Measurements from ENCODE around the gene PRSS56.

The PRSS56 gene

DNA sequence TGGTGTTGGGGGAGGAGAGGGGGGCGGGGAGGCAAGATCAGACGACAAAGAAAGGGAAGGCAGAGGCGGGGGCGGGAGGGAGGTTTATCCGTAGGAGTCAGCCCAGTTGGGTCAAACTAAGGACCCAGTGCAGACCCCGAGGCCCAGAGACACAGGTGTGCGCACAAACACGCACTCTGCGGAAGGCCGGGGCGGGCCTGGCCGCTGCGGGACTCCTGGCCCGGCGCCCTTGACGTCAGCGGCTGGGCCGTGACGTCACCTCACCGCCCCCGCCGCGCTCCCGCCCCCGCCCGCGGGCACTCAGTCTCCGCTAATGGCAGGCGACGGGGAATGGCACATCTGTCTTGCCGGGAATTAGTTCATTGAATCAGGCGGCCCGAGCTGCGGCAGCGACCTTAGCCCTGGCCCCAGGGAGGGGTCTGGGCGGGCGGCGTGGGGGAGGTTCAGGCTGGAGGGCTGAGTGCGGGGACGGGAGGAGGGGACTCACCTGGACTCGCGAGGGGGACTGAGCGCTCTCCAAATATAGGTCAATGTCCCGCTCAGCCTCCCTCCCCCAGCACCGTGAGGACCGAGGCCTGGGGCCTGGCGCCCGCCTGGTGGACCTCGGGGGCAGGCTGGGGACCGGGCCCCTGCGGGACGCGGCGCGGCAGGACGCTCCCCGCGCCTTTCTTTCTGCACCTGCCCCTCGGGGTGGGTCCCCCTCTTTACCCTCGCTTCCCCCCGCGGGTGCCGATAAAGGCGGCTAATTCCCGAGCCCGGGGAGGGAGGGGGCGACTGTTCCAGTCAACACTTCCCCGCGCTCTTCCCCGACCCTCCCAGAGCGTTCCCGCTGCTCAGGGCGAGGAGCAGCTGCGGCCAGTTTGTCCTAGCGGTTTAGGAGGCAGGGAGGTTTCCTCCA, 17.0 kb upstream of the PRSS56 start:
- H3K27ac ChIP-seq (ENCODE audit: low read depth, low read length), result no peak overlapping the region
- peaks cover 0 to 13% (median 12%) of the 10 kb centered on the region in 5 donors for H3K4me1 ChIP-seq (ENCODE audit: control insufficient read depth in 5 of 5, insufficient read depth in 5 of 5, low read length in 5 of 5)
- H3K9me3 ChIP-seq (ENCODE audit: control insufficient read depth in 5 of 5, low read length in 5 of 5), result no peaks in the 10 kb centered on the region
- H3K4me3 ChIP-seq (ENCODE audit: low read depth in 1 of 5, low read length in 5 of 5), result peak overlapping the region in 4 of 5 donors; percentile 11 to 49 (median 43)
- peaks cover 38 to 69% (median 45%) of the 10 kb centered on the region in 5 donors for H3K27me3 ChIP-seq (ENCODE audit: control insufficient read depth in 5 of 5, insufficient read depth in 4 of 5, low read length in 5 of 5)
- H3K9ac ChIP-seq (ENCODE audit: low read length in 5 of 5), result no peak overlapping the region
- no peaks in the 10 kb centered on the region for H3K36me3 ChIP-seq (ENCODE audit: control insufficient read depth in 5 of 5, insufficient read depth in 5 of 5, low read length in 5 of 5)

DNA sequence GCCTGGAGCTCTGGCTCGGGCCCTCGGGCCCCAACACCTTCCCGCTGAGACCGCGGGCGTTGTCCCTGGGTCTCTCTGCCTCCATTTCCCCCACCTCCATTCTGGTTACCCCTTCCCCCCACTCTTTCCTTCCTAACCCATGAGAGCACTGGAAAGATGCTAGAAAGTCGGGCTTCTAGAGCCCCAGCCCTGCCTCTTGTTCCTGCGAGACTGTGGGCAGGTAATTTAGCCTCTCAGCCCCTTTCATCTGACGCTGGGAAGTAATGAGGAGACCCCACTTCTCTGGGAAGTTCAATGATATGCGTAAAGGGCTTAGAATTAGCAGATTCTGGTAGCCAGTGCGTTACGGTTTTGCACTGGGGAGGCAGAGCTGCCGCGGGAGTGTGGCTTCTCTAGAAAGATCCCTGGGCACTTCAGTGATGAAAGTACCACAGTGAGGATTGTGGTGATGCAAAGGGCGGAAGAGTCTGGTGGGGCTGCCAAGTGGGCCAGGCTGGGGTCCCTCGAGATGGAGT, 16.3 kb upstream of the PRSS56 start:
- no peak overlapping the region for H3K27ac ChIP-seq (ENCODE audit: low read depth, low read length)

DNA sequence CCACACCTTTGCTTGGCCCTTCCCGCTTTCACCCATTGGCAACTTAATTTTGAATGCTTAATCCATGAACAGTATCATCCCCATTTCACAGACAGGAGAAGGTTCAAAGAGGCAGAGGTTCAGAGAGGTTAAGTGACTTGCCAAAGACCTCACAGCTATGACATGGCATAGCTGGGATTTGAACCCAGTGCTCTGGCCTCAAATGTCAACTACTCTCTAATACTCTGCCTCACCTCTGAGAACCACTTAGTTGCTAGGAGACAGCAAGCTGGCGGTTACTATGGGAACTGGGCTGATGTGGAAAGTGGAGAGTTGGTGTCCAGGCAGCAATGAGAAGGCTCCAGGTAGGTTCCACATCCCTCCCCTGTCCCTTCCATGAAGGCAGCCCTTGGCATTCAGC, 15.8 kb upstream of the PRSS56 start:
- H3K27me3 ChIP-seq (ENCODE audit: control insufficient read depth in 5 of 5, insufficient read depth in 4 of 5, low read length in 5 of 5), result peaks cover 37 to 67% (median 45%) of the 10 kb centered on the region in 5 donors
- H3K36me3 ChIP-seq (ENCODE audit: control insufficient read depth in 5 of 5, insufficient read depth in 5 of 5, low read length in 5 of 5), result no peaks in the 10 kb centered on the region
- no peak overlapping the region for H3K27ac ChIP-seq (ENCODE audit: low read depth, low read length)
- H3K9me3 ChIP-seq (ENCODE audit: control insufficient read depth in 5 of 5, low read length in 5 of 5), result no peaks in the 10 kb centered on the region
- peaks cover 0 to 13% (median 12%) of the 10 kb centered on the region in 5 donors for H3K4me1 ChIP-seq (ENCODE audit: control insufficient read depth in 5 of 5, insufficient read depth in 5 of 5, low read length in 5 of 5)
- H3K4me3 ChIP-seq (ENCODE audit: low read depth in 1 of 5, low read length in 5 of 5), result no peak overlapping the region
- no peak overlapping the region for H3K9ac ChIP-seq (ENCODE audit: low read length in 5 of 5)

More for the DNA sequence above, 16.3 kb upstream of the PRSS56 start:
- H3K27me3 ChIP-seq (ENCODE audit: control insufficient read depth in 5 of 5, insufficient read depth in 4 of 5, low read length in 5 of 5), result peaks cover 37 to 73% (median 45%) of the 10 kb centered on the region in 5 donors
- no peaks in the 10 kb centered on the region for H3K36me3 ChIP-seq (ENCODE audit: control insufficient read depth in 5 of 5, insufficient read depth in 5 of 5, low read length in 5 of 5)
- peak overlapping the region in 3 of 5 donors; percentile 40 to 49 (median 46) for H3K4me3 ChIP-seq (ENCODE audit: low read depth in 1 of 5, low read length in 5 of 5)
- H3K9ac ChIP-seq (ENCODE audit: low read length in 5 of 5), result no peak overlapping the region
- H3K9me3 ChIP-seq (ENCODE audit: control insufficient read depth in 5 of 5, low read length in 5 of 5), result no peaks in the 10 kb centered on the region
- H3K4me1 ChIP-seq (ENCODE audit: control insufficient read depth in 5 of 5, insufficient read depth in 5 of 5, low read length in 5 of 5), result peaks cover 0 to 13% (median 12%) of the 10 kb centered on the region in 5 donors

DNA sequence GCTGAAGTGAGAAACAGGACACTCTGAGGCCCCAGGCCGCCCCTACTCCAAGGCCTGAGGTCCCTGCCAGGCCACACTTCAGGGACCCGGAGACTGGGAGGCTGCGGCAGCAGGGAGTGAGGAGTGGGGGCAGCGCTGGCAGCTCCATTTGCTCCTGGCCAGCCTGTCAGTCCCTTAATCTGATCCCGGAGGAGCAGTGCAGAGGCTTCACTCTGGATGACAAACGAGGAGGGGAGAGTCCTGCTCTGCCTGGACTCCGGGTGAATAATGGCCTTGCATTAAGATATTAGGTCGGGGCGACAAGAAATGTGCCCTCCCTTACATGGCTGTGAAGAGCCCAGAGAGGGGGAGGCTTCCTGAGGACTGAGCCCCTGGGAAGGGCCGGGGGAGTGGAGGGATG, 14.3 kb upstream of the PRSS56 start:
- peaks cover 36 to 57% (median 37%) of the 10 kb centered on the region in 5 donors for H3K27me3 ChIP-seq (ENCODE audit: control insufficient read depth in 5 of 5, insufficient read depth in 4 of 5, low read length in 5 of 5)
- no peak overlapping the region for H3K9ac ChIP-seq (ENCODE audit: low read length in 5 of 5)
- H3K36me3 ChIP-seq (ENCODE audit: control insufficient read depth in 5 of 5, insufficient read depth in 5 of 5, low read length in 5 of 5), result no peaks in the 10 kb centered on the region

DNA sequence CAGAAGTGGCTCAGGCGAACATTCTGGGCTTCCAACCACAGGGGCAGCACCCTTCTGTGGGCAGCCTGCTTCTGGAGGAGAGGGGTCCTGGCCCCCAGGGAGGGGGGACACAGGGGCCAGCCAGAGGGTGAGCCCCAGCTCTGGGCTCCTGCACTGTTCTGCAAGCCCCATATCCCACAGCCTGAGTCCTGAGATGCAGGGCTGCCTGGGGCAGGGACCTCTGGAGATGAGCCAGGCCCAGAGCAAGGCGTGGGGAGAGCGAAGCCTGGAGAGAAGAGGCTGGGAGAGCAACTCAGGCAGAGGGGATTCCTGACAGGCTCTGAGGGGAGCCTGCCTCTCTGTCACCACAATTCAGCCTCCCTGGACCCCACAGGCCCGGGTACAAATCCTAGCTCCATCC, 13.5 kb upstream of the PRSS56 start:
- no peak overlapping the region for H3K27ac ChIP-seq (ENCODE audit: low read depth, low read length)
- no peak overlapping the region for H3K9ac ChIP-seq (ENCODE audit: low read length in 5 of 5)
- peaks cover 36 to 60% (median 37%) of the 10 kb centered on the region in 5 donors for H3K27me3 ChIP-seq (ENCODE audit: control insufficient read depth in 5 of 5, insufficient read depth in 4 of 5, low read length in 5 of 5)
- no peak overlapping the region for H3K4me3 ChIP-seq (ENCODE audit: low read depth in 1 of 5, low read length in 5 of 5)
- H3K36me3 ChIP-seq (ENCODE audit: control insufficient read depth in 5 of 5, insufficient read depth in 5 of 5, low read length in 5 of 5), result no peaks in the 10 kb centered on the region
- H3K4me1 ChIP-seq (ENCODE audit: control insufficient read depth in 5 of 5, insufficient read depth in 5 of 5, low read length in 5 of 5), result peaks cover 0 to 13% (median 12%) of the 10 kb centered on the region in 5 donors
- H3K9me3 ChIP-seq (ENCODE audit: control insufficient read depth in 5 of 5, low read length in 5 of 5), result no peaks in the 10 kb centered on the region

More for the DNA sequence above, 14.3 kb upstream of the PRSS56 start:
- H3K27ac ChIP-seq (ENCODE audit: low read depth, low read length), result no peak overlapping the region
- H3K4me1 ChIP-seq (ENCODE audit: control insufficient read depth in 5 of 5, insufficient read depth in 5 of 5, low read length in 5 of 5), result peaks cover 0 to 13% (median 12%) of the 10 kb centered on the region in 5 donors
- no peaks in the 10 kb centered on the region for H3K9me3 ChIP-seq (ENCODE audit: control insufficient read depth in 5 of 5, low read length in 5 of 5)
- no peak overlapping the region for H3K4me3 ChIP-seq (ENCODE audit: low read depth in 1 of 5, low read length in 5 of 5)

DNA sequence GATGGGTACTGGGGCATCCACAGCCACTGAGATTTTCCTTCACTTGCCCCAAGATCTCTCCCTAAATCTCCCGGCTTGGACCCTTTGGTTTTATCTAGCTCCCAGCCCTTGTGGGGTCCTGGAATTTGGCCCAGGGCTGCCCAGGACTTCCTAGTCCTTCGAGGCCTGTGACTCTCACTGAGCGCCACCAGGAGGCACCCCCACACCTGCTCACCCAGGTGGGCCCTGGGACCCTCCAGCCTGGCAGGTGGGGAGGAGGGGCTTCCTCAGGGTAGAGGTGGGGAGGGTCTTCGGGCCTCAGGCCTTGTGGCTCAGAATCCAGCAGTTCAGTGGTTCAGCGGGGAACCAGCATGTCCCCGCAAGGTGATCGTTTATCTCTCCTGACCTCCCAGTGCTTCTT, 11.9 kb upstream of the PRSS56 start:
- H3K9ac ChIP-seq (ENCODE audit: low read length in 5 of 5), result no peak overlapping the region
- H3K27me3 ChIP-seq (ENCODE audit: control insufficient read depth in 5 of 5, insufficient read depth in 4 of 5, low read length in 5 of 5), result peaks cover 29 to 67% (median 44%) of the 10 kb centered on the region in 5 donors
- H3K9me3 ChIP-seq (ENCODE audit: control insufficient read depth in 5 of 5, low read length in 5 of 5), result no peaks in the 10 kb centered on the region
- H3K27ac ChIP-seq (ENCODE audit: low read depth, low read length), result no peak overlapping the region
- H3K4me3 ChIP-seq (ENCODE audit: low read depth in 1 of 5, low read length in 5 of 5), result no peak overlapping the region
- H3K4me1 ChIP-seq (ENCODE audit: control insufficient read depth in 5 of 5, insufficient read depth in 5 of 5, low read length in 5 of 5), result peaks cover 0 to 6% (median 4%) of the 10 kb centered on the region in 5 donors
- H3K36me3 ChIP-seq (ENCODE audit: control insufficient read depth in 5 of 5, insufficient read depth in 5 of 5, low read length in 5 of 5), result no peaks in the 10 kb centered on the region

DNA sequence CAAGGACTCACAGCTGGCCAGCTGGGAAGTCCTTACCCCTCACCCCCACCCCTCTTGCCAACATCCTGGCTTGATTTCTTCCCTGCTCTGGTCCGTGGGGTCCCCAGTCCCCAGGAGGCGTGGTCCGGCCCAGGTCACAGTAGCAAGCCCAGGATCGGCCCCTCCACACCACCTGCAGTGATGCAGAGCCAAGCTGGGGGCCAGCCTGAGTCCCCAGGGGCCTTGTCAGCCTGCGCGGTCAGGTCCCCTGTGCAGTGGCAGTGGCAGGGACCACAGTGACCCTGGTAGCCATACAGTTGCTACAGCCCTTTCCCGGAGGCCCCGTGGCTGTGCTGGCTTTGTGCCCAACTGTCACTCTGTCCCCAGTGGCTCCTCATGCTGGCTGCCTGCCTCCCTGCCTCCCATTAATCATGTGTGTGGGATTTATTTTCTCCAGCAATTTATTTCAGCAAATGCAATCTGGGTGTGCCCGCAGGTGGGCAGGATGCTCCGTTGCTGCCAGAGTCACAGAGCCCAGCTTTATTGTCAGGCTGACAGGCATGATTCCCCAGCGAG, 8.8 kb upstream of the PRSS56 start:
- no peak overlapping the region for H3K9ac ChIP-seq (ENCODE audit: low read length in 5 of 5)
- H3K27me3 ChIP-seq (ENCODE audit: control insufficient read depth in 5 of 5, insufficient read depth in 4 of 5, low read length in 5 of 5), result peaks cover 5 to 42% (median 23%) of the 10 kb centered on the region in 5 donors
- no peaks in the 10 kb centered on the region for H3K36me3 ChIP-seq (ENCODE audit: control insufficient read depth in 5 of 5, insufficient read depth in 5 of 5, low read length in 5 of 5)
- no peaks in the 10 kb centered on the region for H3K4me1 ChIP-seq (ENCODE audit: control insufficient read depth in 5 of 5, insufficient read depth in 5 of 5, low read length in 5 of 5)
- H3K4me3 ChIP-seq (ENCODE audit: low read depth in 1 of 5, low read length in 5 of 5), result no peak overlapping the region
- no peak overlapping the region for H3K27ac ChIP-seq (ENCODE audit: low read depth, low read length)
- H3K9me3 ChIP-seq (ENCODE audit: control insufficient read depth in 5 of 5, low read length in 5 of 5), result no peaks in the 10 kb centered on the region

DNA sequence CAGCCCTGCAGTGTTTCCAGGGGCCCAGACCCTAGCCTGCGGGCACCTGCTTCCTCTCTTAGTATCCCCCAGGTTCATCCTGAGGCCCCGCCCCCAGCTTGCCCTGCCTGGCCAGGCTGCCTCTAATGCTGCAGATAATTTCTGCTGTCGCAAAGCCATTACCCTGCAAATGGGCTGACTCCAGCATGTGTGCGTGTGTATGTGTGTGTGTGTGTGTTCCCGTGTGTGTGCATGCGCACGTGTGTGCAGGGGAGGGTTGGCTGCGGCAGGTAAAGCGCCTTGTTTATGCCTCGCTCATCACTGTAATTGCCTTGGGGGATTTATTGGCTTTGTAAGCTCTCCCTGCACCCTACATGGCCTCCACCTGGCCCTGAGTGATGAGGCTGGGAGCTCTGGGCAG, 7.6 kb upstream of the PRSS56 start:
- Histone ChIP-seq H3K27me3 (ENCODE audit: control insufficient read depth in 5 of 5, insufficient read depth in 4 of 5, low read length in 5 of 5) (peaks cover 3 to 37% (median 21%) of the 10 kb centered on the region in 5 donors), H3K9ac (ENCODE audit: low read length in 5 of 5) (no peak overlapping the region), H3K36me3 (ENCODE audit: control insufficient read depth in 5 of 5, insufficient read depth in 5 of 5, low read length in 5 of 5) (no peaks in the 10 kb centered on the region), H3K4me3 (ENCODE audit: low read depth in 1 of 5, low read length in 5 of 5) (no peak overlapping the region), H3K9me3 (ENCODE audit: control insufficient read depth in 5 of 5, low read length in 5 of 5) (no peaks in the 10 kb centered on the region), H3K4me1 (ENCODE audit: control insufficient read depth in 5 of 5, insufficient read depth in 5 of 5, low read length in 5 of 5) (no peaks in the 10 kb centered on the region), H3K27ac (ENCODE audit: low read depth, low read length) (no peak overlapping the region)

DNA sequence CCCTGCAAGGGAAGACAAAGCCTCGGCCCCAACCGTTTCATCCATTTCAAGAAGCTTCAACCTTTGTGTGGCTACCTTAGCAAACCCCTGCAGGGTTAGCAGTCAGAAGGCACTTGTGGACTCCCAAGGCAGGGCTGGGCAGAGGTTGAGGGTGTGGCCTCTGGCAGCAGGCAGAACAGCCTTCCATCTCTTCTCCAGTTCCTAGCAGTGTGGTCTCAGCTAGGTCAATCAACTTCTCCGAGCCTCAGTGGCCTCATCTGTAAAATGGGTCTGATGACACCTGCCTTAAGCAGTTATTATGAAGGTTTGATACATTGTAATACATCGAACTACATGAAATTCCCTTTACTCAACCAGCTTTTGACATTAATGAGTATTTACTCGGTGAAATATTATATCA, 6.8 kb upstream of the PRSS56 start:
- Histone ChIP-seq H3K27ac (ENCODE audit: low read depth, low read length) (no peak overlapping the region), H3K27me3 (ENCODE audit: control insufficient read depth in 5 of 5, insufficient read depth in 4 of 5, low read length in 5 of 5) (peaks cover 3 to 33% (median 20%) of the 10 kb centered on the region in 5 donors), H3K9ac (ENCODE audit: low read length in 5 of 5) (no peak overlapping the region), H3K4me1 (ENCODE audit: control insufficient read depth in 5 of 5, insufficient read depth in 5 of 5, low read length in 5 of 5) (no peaks in the 10 kb centered on the region), H3K4me3 (ENCODE audit: low read depth in 1 of 5, low read length in 5 of 5) (no peak overlapping the region), H3K9me3 (ENCODE audit: control insufficient read depth in 5 of 5, low read length in 5 of 5) (no peaks in the 10 kb centered on the region), H3K36me3 (ENCODE audit: control insufficient read depth in 5 of 5, insufficient read depth in 5 of 5, low read length in 5 of 5) (no peaks in the 10 kb centered on the region)

DNA sequence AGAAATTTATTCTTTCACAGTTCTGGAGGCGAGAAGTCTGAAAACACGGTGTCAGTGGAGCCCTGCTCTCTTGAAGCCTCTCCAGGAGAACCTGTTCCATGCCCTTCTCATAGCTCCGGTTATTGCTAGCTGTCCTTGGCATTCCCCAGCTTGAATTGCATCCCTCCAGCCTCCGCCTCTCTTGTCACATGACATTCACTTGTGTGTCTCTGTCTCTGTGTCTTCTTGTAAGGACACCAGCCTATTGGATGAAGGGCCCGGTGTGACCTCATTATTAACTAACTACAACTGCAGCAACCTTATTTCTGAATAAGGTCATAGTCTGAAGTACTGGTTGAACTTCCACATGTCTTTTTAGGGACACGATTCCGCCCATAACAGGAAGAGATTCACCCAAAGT, 4.5 kb upstream of the PRSS56 start:
- no peak overlapping the region for H3K27ac ChIP-seq (ENCODE audit: low read depth, low read length)
- H3K4me1 ChIP-seq (ENCODE audit: control insufficient read depth in 5 of 5, insufficient read depth in 5 of 5, low read length in 5 of 5), result no peaks in the 10 kb centered on the region
- H3K9ac ChIP-seq (ENCODE audit: low read length in 5 of 5), result no peak overlapping the region
- H3K27me3 ChIP-seq (ENCODE audit: control insufficient read depth in 5 of 5, insufficient read depth in 4 of 5, low read length in 5 of 5), result peaks cover 12 to 42% (median 30%) of the 10 kb centered on the region in 5 donors
- H3K4me3 ChIP-seq (ENCODE audit: low read depth in 1 of 5, low read length in 5 of 5), result no peak overlapping the region
- no peaks in the 10 kb centered on the region for H3K36me3 ChIP-seq (ENCODE audit: control insufficient read depth in 5 of 5, insufficient read depth in 5 of 5, low read length in 5 of 5)
- H3K9me3 ChIP-seq (ENCODE audit: control insufficient read depth in 5 of 5, low read length in 5 of 5), result no peaks in the 10 kb centered on the region
